Choroid plexus epithelial cell (primary cell): Measurements from ENCODE around the gene SKAP1.
"Not testable (repeated sequence)": the region's sequence is repeated elsewhere in the genome, so short reads cannot be mapped to it uniquely, and the experiment has no call there.

Source experiments
- DNase-seq: peaks from one replicate; pipeline ENCODE4 v3.0.0-alpha.2; 2010; ENCODE audit warnings: low read depth
- H3K4me3 ChIP-seq: 2 replicates; pipeline ENCODE4 v1.5.1; 2011; ENCODE audit warnings: low read depth, mild to moderate bottlenecking, control low read depth, low read length, moderate library complexity
- TF ChIP-seq, protein P1 (sequence below): conservative IDR thresholded peaks from 2 replicates; pipeline ENCODE4 v1.5.1; 2011; ENCODE audit warnings: low read depth, mild to moderate bottlenecking, control low read depth, inconsistent platforms, low read length, moderate library complexity

The SKAP1 gene

DNA sequence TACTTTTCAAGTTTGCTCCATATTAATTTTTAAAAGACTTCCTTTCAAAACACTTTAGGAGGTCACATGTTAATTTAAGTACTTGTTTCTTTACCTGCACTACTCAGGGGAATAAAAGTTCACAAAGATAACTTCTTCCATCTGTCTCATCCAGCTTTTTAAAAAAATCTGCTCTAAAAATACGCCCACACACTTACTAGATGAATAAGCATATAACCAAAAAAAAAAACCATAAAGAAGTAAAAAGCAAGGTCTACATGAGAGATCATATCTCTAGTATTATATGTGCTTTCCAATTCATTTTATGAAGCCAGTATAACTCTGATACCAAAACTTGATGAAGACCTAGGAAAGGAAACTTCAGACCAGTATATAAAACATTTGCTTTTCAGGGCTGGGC lies 17.2 kb downstream of the SKAP1 start:
- no peak for DNase-seq
- TF ChIP-seq, protein P1, sequence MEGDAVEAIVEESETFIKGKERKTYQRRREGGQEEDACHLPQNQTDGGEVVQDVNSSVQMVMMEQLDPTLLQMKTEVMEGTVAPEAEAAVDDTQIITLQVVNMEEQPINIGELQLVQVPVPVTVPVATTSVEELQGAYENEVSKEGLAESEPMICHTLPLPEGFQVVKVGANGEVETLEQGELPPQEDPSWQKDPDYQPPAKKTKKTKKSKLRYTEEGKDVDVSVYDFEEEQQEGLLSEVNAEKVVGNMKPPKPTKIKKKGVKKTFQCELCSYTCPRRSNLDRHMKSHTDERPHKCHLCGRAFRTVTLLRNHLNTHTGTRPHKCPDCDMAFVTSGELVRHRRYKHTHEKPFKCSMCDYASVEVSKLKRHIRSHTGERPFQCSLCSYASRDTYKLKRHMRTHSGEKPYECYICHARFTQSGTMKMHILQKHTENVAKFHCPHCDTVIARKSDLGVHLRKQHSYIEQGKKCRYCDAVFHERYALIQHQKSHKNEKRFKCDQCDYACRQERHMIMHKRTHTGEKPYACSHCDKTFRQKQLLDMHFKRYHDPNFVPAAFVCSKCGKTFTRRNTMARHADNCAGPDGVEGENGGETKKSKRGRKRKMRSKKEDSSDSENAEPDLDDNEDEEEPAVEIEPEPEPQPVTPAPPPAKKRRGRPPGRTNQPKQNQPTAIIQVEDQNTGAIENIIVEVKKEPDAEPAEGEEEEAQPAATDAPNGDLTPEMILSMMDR: no peak
- H3K4me3 ChIP-seq: no peak overlapping the region

DNA sequence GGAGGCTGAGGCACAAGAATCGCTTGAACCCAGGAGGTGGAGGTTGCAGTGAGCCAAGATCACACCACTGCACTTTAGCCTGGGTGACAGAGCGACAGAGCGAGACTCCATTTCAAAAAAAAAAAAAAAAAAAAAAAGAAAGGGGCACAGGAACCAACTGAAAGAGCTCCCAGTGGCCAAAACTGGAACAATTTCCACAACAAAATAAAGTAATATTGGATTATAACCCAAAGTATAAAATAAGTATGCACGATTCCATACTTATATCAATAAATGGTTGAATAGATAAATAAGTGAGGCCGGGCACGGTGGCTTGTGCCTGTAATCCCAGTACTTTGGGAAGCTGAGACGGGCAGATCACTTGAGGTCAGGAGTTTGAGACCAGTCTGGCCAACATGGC lies 19.2 kb downstream of the SKAP1 start:
- not testable (repeated sequence) for H3K4me3 ChIP-seq, DNase-seq

DNA sequence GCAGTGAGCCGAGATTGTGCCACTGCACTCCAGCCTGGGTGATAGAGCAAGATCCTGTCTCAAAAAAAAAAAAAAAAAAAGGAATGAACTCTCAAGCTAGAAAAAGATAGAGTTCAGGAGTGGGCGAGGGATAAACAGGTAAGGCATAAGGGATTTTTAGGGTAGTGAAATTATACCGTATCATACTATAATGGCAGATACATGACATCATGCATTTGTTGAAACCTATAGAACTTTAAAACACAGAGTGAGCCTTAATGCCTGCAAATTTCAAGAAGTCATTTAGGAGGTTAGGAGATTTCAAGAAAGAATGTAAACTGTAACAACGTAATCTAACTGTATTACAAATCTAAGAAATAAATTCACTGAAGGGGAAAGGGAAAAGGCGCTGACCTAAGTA lies 20.4 kb downstream of the SKAP1 start:
- H3K4me3 ChIP-seq: no peak overlapping the region
- TF ChIP-seq, protein P1: no peak
- DNase-seq: no peak

GRCh38 chr17:48406936-48407567 lies 23.0 kb downstream of the SKAP1 start:
- TF ChIP-seq, protein P1: no peak
- no peak overlapping the region for H3K4me3 ChIP-seq
- DNase-seq: no peak

GRCh38 chr17:48394821-48395220 lies 35.2 kb downstream of the SKAP1 start:
- H3K4me3 ChIP-seq: no peak overlapping the region
- no peak for DNase-seq
- TF ChIP-seq, protein P1: no peak

DNA sequence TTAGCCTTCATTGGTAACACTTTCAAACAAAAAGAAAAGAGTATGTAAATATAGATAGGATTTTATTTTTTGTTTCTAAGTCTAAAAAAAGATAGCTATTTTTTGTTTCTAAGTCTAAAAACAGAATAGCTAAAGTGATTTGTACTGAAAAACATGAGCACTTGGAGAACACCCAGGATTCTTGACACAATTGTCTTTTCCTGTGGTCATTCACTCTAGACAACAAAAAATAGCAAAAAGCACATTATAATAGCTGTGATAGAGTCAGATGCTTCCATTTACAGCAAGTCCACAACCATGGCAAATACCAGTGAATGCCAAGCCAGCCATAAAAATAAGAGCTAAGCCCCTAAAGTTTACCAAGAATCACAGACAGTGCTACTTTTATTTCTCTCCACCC lies 36.7 kb downstream of the SKAP1 start:
- TF ChIP-seq, protein P1: no peak
- DNase-seq: no peak
- H3K4me3 ChIP-seq: no peak overlapping the region

DNA sequence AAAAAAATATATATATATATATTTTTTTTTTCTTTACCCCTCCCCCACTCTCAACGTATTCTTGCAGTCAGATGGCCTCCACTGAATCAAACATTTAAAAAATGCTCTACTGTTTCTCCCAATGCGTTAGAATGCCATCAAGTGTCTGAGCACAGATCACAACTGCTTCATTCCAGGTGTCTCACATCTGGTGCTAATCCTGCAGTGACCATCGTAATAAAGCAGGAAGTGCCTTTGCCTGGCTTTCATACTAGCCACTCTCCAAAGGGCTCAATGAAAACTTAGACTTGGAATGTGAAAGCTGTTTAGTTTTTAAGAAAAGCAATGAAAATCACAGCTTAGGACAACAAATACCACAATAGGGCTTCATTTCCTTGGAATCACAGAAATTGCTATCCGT lies 37.2 kb downstream of the SKAP1 start:
- TF ChIP-seq, protein P1: no peak
- no peak overlapping the region for H3K4me3 ChIP-seq
- no peak for DNase-seq
